C4-2B (cell line): ENCODE measurements around the gene NFKB1.

ENCODE experiments used
- ZFX ChIP-seq: fragments of 450-650 bp; IDR thresholded peaks from 2 replicates; pipeline ENCODE4 v1.6.1; 2017
- TF ChIP-seq, protein P1 (sequence below): fragments of 450-650 bp; conservative IDR thresholded peaks from 2 replicates; pipeline ENCODE4 v1.5.1; 2017; ENCODE audit warnings: mild to moderate bottlenecking

GRCh38 chr4:102536768-102537167 lies 35.6 kb downstream of the NFKB1 start:
- TF ChIP-seq, protein P1, sequence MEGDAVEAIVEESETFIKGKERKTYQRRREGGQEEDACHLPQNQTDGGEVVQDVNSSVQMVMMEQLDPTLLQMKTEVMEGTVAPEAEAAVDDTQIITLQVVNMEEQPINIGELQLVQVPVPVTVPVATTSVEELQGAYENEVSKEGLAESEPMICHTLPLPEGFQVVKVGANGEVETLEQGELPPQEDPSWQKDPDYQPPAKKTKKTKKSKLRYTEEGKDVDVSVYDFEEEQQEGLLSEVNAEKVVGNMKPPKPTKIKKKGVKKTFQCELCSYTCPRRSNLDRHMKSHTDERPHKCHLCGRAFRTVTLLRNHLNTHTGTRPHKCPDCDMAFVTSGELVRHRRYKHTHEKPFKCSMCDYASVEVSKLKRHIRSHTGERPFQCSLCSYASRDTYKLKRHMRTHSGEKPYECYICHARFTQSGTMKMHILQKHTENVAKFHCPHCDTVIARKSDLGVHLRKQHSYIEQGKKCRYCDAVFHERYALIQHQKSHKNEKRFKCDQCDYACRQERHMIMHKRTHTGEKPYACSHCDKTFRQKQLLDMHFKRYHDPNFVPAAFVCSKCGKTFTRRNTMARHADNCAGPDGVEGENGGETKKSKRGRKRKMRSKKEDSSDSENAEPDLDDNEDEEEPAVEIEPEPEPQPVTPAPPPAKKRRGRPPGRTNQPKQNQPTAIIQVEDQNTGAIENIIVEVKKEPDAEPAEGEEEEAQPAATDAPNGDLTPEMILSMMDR: no peak
- no peak for TF ChIP-seq ZFX
